Measurements from ENCODE around the gene SPRED2.
A peak's percentile ranks its signal among the peaks of the same experiment; 100 is the strongest.

SPRED2 gene

GRCh38 chr2:65438137-65438899, 5.9 kb upstream of the SPRED2 start:
- DNase-seq, result no peak

GRCh38 chr2:65437392-65438135, 5.2 kb upstream of the SPRED2 start:
- DNase-seq, result no peak

- peak; percentile 62 for DNase-seq
Measured at GRCh38 chr2:65436824-65437221, 4.4 kb upstream of the SPRED2 start.

DNA sequence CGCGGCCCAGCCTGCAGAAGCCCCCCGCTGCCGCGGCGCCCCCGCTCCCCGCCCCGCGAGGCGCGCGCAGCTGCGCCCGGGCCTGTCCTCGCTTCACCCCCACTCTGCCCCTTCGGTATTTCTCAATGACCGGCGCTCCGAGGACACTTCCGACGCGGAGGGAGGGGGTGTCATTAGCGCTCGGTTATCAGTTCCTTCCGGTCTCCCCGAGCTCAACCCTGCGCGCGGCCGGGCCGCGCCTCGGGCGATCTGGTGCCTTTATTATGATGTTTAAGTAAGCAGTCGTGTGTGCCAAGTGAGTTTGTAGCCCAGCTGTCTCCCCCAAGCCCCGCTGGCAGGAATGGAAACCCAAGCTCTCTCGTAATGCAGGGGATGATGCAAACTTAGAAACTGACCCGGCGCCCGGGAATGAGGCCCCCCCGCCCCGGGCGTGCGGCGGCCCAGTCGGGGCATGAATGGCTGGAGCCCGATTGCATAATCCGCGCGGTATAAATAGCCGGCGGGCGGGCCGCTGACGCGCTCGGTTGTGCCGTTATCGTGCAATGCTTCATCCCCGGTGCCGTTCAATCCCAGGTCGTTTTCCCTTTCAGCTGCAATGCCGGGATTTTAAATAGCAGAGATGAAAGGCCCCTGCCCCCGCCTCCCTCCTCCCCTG, 3.9 kb upstream of the SPRED2 start:
- peak; percentile 18 for DNase-seq

DNA sequence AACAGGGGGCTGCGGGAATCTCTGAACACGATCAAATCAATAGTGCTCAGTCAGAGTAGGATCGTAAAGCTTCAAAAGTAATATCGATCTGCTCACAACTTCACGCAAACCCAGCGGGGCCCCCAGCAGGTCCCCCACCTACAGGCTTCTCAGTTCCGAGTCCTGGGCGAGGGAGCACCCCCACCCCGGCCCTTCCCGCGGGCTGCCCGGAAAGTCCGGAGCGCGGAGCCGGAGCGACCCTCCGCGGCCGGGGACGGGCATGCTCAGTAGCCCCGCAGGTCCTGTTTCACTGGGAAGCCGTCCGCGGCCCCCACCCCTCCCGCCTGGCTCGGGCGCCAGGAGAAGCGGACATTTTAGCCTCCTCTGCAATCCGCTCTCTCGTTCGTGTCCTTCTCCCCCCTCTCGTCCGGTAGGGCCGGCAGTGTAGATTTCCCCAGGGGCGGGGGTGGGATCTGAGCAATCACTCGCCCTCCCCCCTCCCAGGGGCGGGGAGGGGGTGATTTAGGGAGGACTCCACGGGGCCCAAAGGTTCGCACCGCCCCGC, 3.3 kb upstream of the SPRED2 start:
- DNase-seq, result peak; percentile 54

- DNase-seq, result no peak
Measured at GRCh38 chr2:65434592-65435241, 2.3 kb upstream of the SPRED2 start.

- DNase-seq, result peak; percentile 43
Measured at GRCh38 chr2:65431421-65432226, 775 bp downstream of the SPRED2 start.

GRCh38 chr2:65430603-65431420, 1.6 kb downstream of the SPRED2 start:
- peak; percentile 59 for DNase-seq

DNA sequence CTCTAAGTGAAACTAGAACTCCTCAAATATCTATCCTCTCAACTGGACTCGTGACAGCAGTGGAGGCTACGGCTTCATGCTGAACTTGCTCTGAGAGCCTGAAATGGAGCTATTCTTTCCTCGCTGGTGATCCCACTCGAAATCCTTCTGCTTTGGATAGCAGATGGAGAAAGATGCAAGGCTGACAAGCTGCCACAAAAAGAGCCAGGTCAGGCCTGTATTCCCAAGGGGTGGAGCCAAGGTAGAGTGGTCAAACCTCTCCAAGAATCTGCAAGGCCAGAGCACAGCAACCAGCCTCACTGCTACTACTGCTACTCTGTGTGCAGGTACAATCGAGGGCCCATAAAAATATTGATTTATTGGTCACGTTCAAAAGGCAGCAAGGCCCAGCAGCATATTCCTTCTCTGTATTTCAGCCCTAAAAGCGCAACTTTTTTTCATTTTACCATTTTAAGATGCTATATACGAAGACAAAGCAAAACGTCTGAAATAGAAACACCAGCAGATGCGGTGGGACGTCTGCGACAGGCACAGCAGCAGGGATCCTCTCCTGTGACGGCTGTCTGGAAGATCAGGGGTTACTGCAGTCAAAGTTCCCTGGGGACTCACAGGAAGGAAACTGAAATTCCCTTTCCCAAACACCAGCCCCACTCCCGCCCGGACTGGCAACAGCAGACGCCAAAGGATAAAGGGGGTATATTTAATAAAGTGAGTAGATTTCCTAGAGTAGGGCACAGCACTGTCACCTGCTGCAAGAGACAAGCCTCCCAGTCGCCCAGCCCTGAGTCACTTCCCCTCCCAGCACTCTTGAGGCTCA, 2.4 kb downstream of the SPRED2 start:
- DNase-seq, result no peak

- DNase-seq, result no peak
Measured at GRCh38 chr2:65427532-65427931, 4.9 kb downstream of the SPRED2 start.

GRCh38 chr2:65425276-65425675, 7.1 kb downstream of the SPRED2 start:
- no peak for DNase-seq

GRCh38 chr2:65424391-65424790, 8.0 kb downstream of the SPRED2 start:
- no peak for DNase-seq

DNA sequence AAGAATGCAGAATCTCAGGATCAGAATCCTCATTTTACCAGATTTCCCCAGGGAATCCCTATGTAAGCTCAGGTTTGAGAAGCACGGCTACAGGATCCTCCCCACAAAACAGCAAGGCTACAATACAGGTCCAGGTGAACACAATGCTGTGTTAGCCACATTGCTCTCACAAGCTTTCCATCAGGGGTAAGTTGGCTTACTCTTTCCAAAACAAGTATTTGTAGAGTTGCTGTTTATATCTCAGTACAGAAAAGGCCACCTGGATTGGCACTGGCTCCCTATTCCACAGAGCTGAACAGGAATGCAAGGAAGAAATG, 11.0 kb downstream of the SPRED2 start:
- DNase-seq, result no peak

GRCh38 chr2:65420712-65421431, 11.5 kb downstream of the SPRED2 start:
- no peak for DNase-seq

DNA sequence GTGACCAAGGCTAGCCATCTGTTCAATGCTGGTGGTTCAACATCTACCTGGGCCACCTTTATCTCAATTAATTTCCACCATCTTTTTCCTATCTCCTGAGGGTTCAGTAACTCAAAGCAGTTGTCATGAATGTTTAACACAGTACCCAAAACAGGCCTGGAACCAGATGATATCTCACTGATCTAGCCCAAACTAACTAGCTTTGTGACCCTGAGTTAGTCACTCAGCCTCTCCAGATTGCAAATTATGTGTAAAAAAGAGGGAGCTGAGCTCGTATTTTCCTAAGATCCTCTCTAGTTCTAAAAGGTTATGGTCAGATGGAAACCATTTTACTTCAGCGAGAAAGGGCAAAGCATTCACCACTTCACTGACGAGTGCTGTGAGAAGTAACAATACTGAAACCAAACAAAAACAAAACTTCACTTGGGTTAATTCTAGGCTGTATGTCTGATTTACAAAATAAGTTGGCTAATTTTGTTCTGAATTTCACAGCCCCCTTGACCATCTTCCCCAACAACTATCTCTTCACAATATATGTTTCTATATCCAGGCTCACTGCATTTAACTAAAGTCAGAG, 14.8 kb downstream of the SPRED2 start:
- no peak for DNase-seq

DNA sequence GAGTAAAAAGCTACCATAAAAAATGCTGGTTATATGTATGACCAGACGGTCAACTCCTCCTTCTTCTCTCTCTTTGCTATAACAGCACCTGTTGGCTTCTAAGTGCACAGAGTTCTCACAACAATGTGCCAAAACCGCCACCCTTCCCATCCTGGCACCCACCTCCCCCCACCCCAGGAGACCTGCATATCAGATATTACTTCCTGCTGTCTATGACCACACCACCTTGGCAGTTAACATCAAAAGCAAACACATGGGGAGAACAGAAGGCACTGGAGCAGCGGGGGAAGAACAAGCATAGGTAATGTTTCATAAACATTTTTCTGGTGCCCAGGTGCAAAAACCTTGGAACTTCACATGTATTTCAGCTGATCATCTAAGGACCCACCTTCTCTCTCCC, 15.5 kb downstream of the SPRED2 start:
- no peak for DNase-seq

GRCh38 chr2:65416321-65416720, 16.1 kb downstream of the SPRED2 start:
- no peak for DNase-seq

DNA sequence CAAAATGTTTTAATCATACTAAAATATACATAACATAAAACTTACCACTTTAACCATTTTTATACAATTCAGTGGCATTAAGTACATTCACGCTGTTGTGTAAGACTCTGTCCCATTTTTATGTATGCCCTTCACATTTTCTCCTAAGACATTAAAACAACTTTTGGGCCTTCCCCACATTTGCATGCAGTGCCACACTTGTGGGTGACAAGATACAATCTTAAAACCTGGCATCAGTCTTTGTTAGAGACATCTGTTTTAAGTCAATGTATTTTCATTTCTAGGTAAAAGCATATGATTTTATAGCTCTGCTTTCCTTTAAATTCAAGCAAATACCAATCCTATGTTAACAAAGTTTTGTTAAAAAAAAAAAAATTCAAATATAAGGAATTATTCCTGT, 17.3 kb downstream of the SPRED2 start:
- DNase-seq, result no peak

GRCh38 chr2:65413610-65414009, 18.8 kb downstream of the SPRED2 start:
- no peak for DNase-seq
